ENCODE measurements around the gene SLC38A3. TPM values are rescaled to one million over a fixed set of nuclear protein-coding genes. Genes with fewer than 3 reads are reported as not detected.
"Not testable (repeated sequence)": the region's sequence is repeated elsewhere in the genome, so short reads cannot be mapped to it uniquely, and the experiment has no call there.

Gene SLC38A3
- polyA plus RNA-seq, 1 experiment = 0.06 TPM

- ChIA-PET POLR2A (interaction anchor here (0.8 kb wide), 1 partner anchor 51 kb away, joined by 3 read pairs; no protein-coding TSS in a partner anchor), CTCF (interaction anchor here (0.7 to 6.8 kb wide), 5 partner anchors 10 to 225 kb away, joined by 3 to 46 read pairs (median 5); no protein-coding TSS in a partner anchor)
- no peak for TF ChIP-seq CTCF (IDR thresholded peaks at IDR 0.05; ENCODE audit: low read depth, low read length)
- H3K27ac ChIP-seq (ENCODE audit: low read depth, low read length) = no peak overlapping the region
- peaks cover 35% of the 10 kb centered on the region for H3K27me3 ChIP-seq (ENCODE audit: control insufficient read depth, insufficient read depth, low read length)
- no peaks in the 10 kb centered on the region for H3K9me3 ChIP-seq (ENCODE audit: control insufficient read depth, insufficient read depth, low read length)
- DNase-seq (ENCODE audit: low read depth, low spot score) = no peak
- H3K4me3 ChIP-seq (ENCODE audit: low read depth, low read length) = no peak overlapping the region
Measured at GRCh38 chr3:50208677-50209344, 3.7 kb downstream of the SLC38A3 start.

GRCh38 chr3:50210176-50210509, 5.1 kb downstream of the SLC38A3 start:
- no peak for TF ChIP-seq CTCF (IDR thresholded peaks at IDR 0.05; ENCODE audit: low read depth, low read length)
- no peak overlapping the region for H3K27ac ChIP-seq (ENCODE audit: low read depth, low read length)
- no peak for DNase-seq (ENCODE audit: low read depth, low spot score)
- H3K9me3 ChIP-seq (ENCODE audit: control insufficient read depth, insufficient read depth, low read length) = no peaks in the 10 kb centered on the region
- CTCF ChIA-PET = interaction anchor here (1.3 to 6.8 kb wide), 2 partner anchors 15 to 16 kb away, joined by 5 to 46 read pairs; no protein-coding TSS in a partner anchor
- no peak overlapping the region for H3K4me3 ChIP-seq (ENCODE audit: low read depth, low read length)
- POLR2A ChIA-PET = no interaction called here
- peaks cover 32% of the 10 kb centered on the region for H3K27me3 ChIP-seq (ENCODE audit: control insufficient read depth, insufficient read depth, low read length)

- no peaks in the 10 kb centered on the region for H3K9me3 ChIP-seq (ENCODE audit: control insufficient read depth, insufficient read depth, low read length)
- POLR2A ChIA-PET = no interaction called here
- peaks cover 28% of the 10 kb centered on the region for H3K27me3 ChIP-seq (ENCODE audit: control insufficient read depth, insufficient read depth, low read length)
- no peak for DNase-seq (ENCODE audit: low read depth, low spot score)
- CTCF ChIA-PET = interaction anchor here (1.3 to 6.8 kb wide), 2 partner anchors 15 to 16 kb away, joined by 5 to 46 read pairs; no protein-coding TSS in a partner anchor
- H3K4me3 ChIP-seq (ENCODE audit: low read depth, low read length) = no peak overlapping the region
- H3K27ac ChIP-seq (ENCODE audit: low read depth, low read length) = no peak overlapping the region
- TF ChIP-seq CTCF (IDR thresholded peaks at IDR 0.05; ENCODE audit: low read depth, low read length) = no peak
Measured at GRCh38 chr3:50210510-50211367, 5.7 kb downstream of the SLC38A3 start.

- not testable (repeated sequence) for DNase-seq (ENCODE audit: low read depth, low spot score); H3K27ac ChIP-seq (ENCODE audit: low read depth, low read length); H3K9me3 ChIP-seq (ENCODE audit: control insufficient read depth, insufficient read depth, low read length); H3K4me3 ChIP-seq (ENCODE audit: low read depth, low read length)
- peaks cover 22% of the 10 kb centered on the region for H3K27me3 ChIP-seq (ENCODE audit: control insufficient read depth, insufficient read depth, low read length)
- ChIA-PET CTCF (interaction anchor here (0.7 to 6.8 kb wide), 6 partner anchors 14 to 49 kb away, joined by 3 to 46 read pairs (median 6); no protein-coding TSS in a partner anchor), POLR2A (interaction anchor here (0.8 kb wide), 1 partner anchor 24 kb away, joined by 5 read pairs; no protein-coding TSS in a partner anchor)
Measured at GRCh38 chr3:50211368-50211717, 6.3 kb downstream of the SLC38A3 start.

GRCh38 chr3:50211930-50212329, 6.9 kb downstream of the SLC38A3 start:
- ChIA-PET CTCF (interaction anchor here (0.7 to 6.8 kb wide), 6 partner anchors 14 to 48 kb away, joined by 3 to 46 read pairs (median 6); no protein-coding TSS in a partner anchor), POLR2A (interaction anchor here (0.8 kb wide), 1 partner anchor 24 kb away, joined by 5 read pairs; no protein-coding TSS in a partner anchor)
- H3K27me3 ChIP-seq (ENCODE audit: control insufficient read depth, insufficient read depth, low read length) = peaks cover 16% of the 10 kb centered on the region
- no peak for TF ChIP-seq CTCF (IDR thresholded peaks at IDR 0.05; ENCODE audit: low read depth, low read length)
- no peak overlapping the region for H3K4me3 ChIP-seq (ENCODE audit: low read depth, low read length)
- no peaks in the 10 kb centered on the region for H3K9me3 ChIP-seq (ENCODE audit: control insufficient read depth, insufficient read depth, low read length)
- no peak overlapping the region for H3K27ac ChIP-seq (ENCODE audit: low read depth, low read length)
- no peak for DNase-seq (ENCODE audit: low read depth, low spot score)
